HPDE6-E6E7 (cell line): ENCODE data around the gene PGK2.

Source experiments
- DNase-seq: peaks from one replicate; pipeline ENCODE4 v3.0.0; 2011; ENCODE audit warnings: missing footprints; ENCODE audit errors: extremely low spot score

PGK2 gene

GRCh38 chr6:49736017-49736508 lies 51.0 kb downstream of the PGK2 start:
- no peak for DNase-seq
